Posterior cingulate gyrus (tissue), 11 donors: ENCODE measurements around the gene PLAAT3.
"Not testable (repeated sequence)": the region's sequence is repeated elsewhere in the genome, so short reads cannot be mapped to it uniquely, and the experiment has no call there.

Source experiments
- DNase-seq, 10 donors: peaks; one replicate each; pipeline versions ENCODE4 v3.0.0 to v3.0.0-alpha.2; 2020 to 2021; ENCODE audit warnings: mixed read lengths in 3 of 10
- intact Hi-C: fragments of 100-400 bp; cut with DNase I; formaldehyde crosslinking; loops from one replicate; pipeline ENCODE4 v1.15.1; 2023

The PLAAT3 gene

GRCh38 chr11:63609971-63610580 is 4.2 kb downstream of the PLAAT3 start:
- DNase-seq: peak in 2 of 10 donors; percentile 29 to 62
- intact Hi-C loops: loop anchor here (10.0 kb wide), 1 partner anchor 95 kb away; no protein-coding TSS in a partner anchor

- intact Hi-C loops: loop anchor here (10.0 kb wide), 1 partner anchor 95 kb away; no protein-coding TSS in a partner anchor
- peak in 5 of 10 donors; percentile 26 to 88 (median 57) for DNase-seq
Measured at GRCh38 chr11:63609536-63609935, 4.7 kb downstream of the PLAAT3 start.

- intact Hi-C loops: loop anchor here (10.0 kb wide), 1 partner anchor 94 kb away; no protein-coding TSS in a partner anchor
- DNase-seq: no peak
Measured at GRCh38 chr11:63608353-63609345, 5.6 kb downstream of the PLAAT3 start.

GRCh38 chr11:63603180-63603518 is 11.1 kb downstream of the PLAAT3 start:
- intact Hi-C loops: loop anchor here (10.0 kb wide), 1 partner anchor 88 kb away; no protein-coding TSS in a partner anchor
- DNase-seq: peak in 7 of 10 donors; percentile 41 to 91 (median 56)

- intact Hi-C loops: loop anchor here (10.0 kb wide), 1 partner anchor 88 kb away; no protein-coding TSS in a partner anchor
Measured at GRCh38 chr11:63602290-63603179, 11.7 kb downstream of the PLAAT3 start.

GRCh38 chr11:63599211-63600122 is 14.8 kb downstream of the PLAAT3 start:
- intact Hi-C loops: loop anchor here (10.0 kb wide), 1 partner anchor 85 kb away; no protein-coding TSS in a partner anchor
- DNase-seq: peak in 3 of 10 donors; percentile 54 to 86 (median 58)

More at GRCh38 chr11:63602290-63603179, 11.7 kb downstream of the PLAAT3 start:
- peak in 1 of 10 donors; percentile 16 for DNase-seq

- intact Hi-C loops: no loop called here
Measured at GRCh38 chr11:63598556-63598955, 15.7 kb downstream of the PLAAT3 start.

GRCh38 chr11:63595296-63595695 is 18.9 kb downstream of the PLAAT3 start:
- DNase-seq: peak in 3 of 10 donors; percentile 11 to 81 (median 16)

More at GRCh38 chr11:63598556-63598955, 15.7 kb downstream of the PLAAT3 start:
- peak in 2 of 10 donors; percentile 7 to 16 for DNase-seq

GRCh38 chr11:63592975-63593395 is 21.2 kb downstream of the PLAAT3 start:
- intact Hi-C loops: loop anchor here (1.0 kb wide), 1 partner anchor 42 kb away; no protein-coding TSS in a partner anchor
- peak in 7 of 10 donors; percentile 36 to 92 (median 56) for DNase-seq

More at GRCh38 chr11:63595296-63595695, 18.9 kb downstream of the PLAAT3 start:
- intact Hi-C loops: no loop called here

- DNase-seq: peak in 1 of 10 donors; percentile 13
- intact Hi-C loops: no loop called here
Measured at GRCh38 chr11:63590024-63590788, 24.0 kb downstream of the PLAAT3 start.

- DNase-seq: peak in 1 of 10 donors; percentile 21
- intact Hi-C loops: no loop called here
Measured at GRCh38 chr11:63589000-63589399, 25.2 kb downstream of the PLAAT3 start.

GRCh38 chr11:63586451-63587166 is 27.6 kb downstream of the PLAAT3 start:
- peak in 1 of 10 donors; percentile 12 for DNase-seq
- intact Hi-C loops: no loop called here

- intact Hi-C loops: no loop called here
- no peak for DNase-seq
Measured at GRCh38 chr11:63583357-63583677, 30.9 kb downstream of the PLAAT3 start.

GRCh38 chr11:63581224-63581623 is 33.0 kb downstream of the PLAAT3 start:
- DNase-seq: peak in 1 of 10 donors; percentile 6
- intact Hi-C loops: not testable (repeated sequence)

GRCh38 chr11:63578882-63579281 is 35.4 kb downstream of the PLAAT3 start:
- intact Hi-C loops: not testable (repeated sequence)

GRCh38 chr11:63574856-63575602 is 39.2 kb downstream of the PLAAT3 start:
- intact Hi-C loops: no loop called here
- DNase-seq: peak in 1 of 10 donors; percentile 31

More at GRCh38 chr11:63578882-63579281, 35.4 kb downstream of the PLAAT3 start:
- DNase-seq: not testable (repeated sequence)
